ENCODE results near the gene ZIK1. TPM values are rescaled to one million over a fixed set of nuclear protein-coding genes. Genes with fewer than 3 reads are reported as not detected.

The ZIK1 gene
- total and polyA plus RNA-seq, 9 of the 15 experiments (the other 6 are each of a cell fraction or from before 2014, with no cell fraction given) = 0.03 to 0.42 (median 0.15) TPM; not detected in 1

GRCh38 chr19:57599761-57600383, 15.9 kb downstream of the ZIK1 start, which contains the start of gene ZNF530 (continued):
- TF ChIP-seq, protein P1, sequence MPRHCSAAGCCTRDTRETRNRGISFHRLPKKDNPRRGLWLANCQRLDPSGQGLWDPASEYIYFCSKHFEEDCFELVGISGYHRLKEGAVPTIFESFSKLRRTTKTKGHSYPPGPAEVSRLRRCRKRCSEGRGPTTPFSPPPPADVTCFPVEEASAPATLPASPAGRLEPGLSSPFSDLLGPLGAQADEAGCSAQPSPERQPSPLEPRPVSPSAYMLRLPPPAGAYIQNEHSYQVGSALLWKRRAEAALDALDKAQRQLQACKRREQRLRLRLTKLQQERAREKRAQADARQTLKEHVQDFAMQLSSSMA (CRISPR knock-in tag; IDR thresholded peaks at IDR 0.05) = no peak
- TF ChIP-seq ZNF146 (CRISPR knock-in tag; IDR thresholded peaks at IDR 0.05; ENCODE audit: unreplicated experiment) (no peak), BMI1 (IDR thresholded peaks at IDR 0.05; ENCODE audit: low read length) (no peak), TGIF2 (CRISPR knock-in tag; IDR thresholded peaks at IDR 0.05) (no peak), PHB2 (IDR thresholded peaks at IDR 0.05; ENCODE audit: low read depth) (no peak), CHD1 (IDR thresholded peaks at IDR 0.05; ENCODE audit: low read length) (no peak), GATAD2A (IDR thresholded peaks at IDR 0.05) (no peak), HNRNPLL (IDR thresholded peaks at IDR 0.05; ENCODE audit: low read depth, low read length, poor library complexity, severe bottlenecking) (no peak)
- TF ChIP-seq, protein P2, sequence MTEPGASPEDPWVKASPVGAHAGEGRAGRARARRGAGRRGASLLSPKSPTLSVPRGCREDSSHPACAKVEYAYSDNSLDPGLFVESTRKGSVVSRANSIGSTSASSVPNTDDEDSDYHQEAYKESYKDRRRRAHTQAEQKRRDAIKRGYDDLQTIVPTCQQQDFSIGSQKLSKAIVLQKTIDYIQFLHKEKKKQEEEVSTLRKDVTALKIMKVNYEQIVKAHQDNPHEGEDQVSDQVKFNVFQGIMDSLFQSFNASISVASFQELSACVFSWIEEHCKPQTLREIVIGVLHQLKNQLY (CRISPR knock-in tag; conservative IDR thresholded peaks at IDR 0.05) = no peak

- CTCF ChIA-PET (ENCODE audit: low intra/inter-chr PET ratio) = no interaction called here
- TF ChIP-seq JUNB (CRISPR knock-in tag; conservative IDR thresholded peaks at IDR 0.05) (no peak), PPARD (CRISPR knock-in tag; IDR thresholded peaks at IDR 0.05) (no peak), ZNF75A (CRISPR knock-in tag; IDR thresholded peaks at IDR 0.05) (peak; percentile 77; the same call in 1 of the 2 replicates), PCBP1 (IDR thresholded peaks at IDR 0.05; ENCODE audit: low read depth, low read length, poor library complexity, severe bottlenecking) (no peak), PTTG1 (tag; IDR thresholded peaks at IDR 0.05; ENCODE audit: low read depth) (no peak)
- DNase-seq (ENCODE audit: extremely low read depth in 1 of 4, low spot score in 3 of 4) (no peak), ATAC-seq (no peak), FAIRE-seq (no peak)
- no peaks in the 10 kb centered on the region for H4K20me1 ChIP-seq (replicated peaks; ENCODE audit: control insufficient read depth, insufficient read depth, low read length)
- no peak overlapping the region for H3K4me3 ChIP-seq
- intact Hi-C loops (cut with micrococcal nuclease) (no loop called here), in situ Hi-C loops (cut with MboI) (no loop called here)
- H3K9ac ChIP-seq (ENCODE audit: insufficient read depth in 1 of 2, low read depth in 2 of 2, low read length in 2 of 2) = no peak overlapping the region
- no peaks in the 10 kb centered on the region for H3K79me2 ChIP-seq (ENCODE audit: control insufficient read depth, insufficient read depth, low read length)
- H2AFZ ChIP-seq (ENCODE audit: low read depth, low read length) = no peak overlapping the region
- no peak overlapping the region for H3K27ac ChIP-seq (ENCODE audit: extremely low read depth, low read depth, low read length)
- H3K9me3 ChIP-seq (replicated peaks; ENCODE audit: control insufficient read depth, insufficient read depth, low read depth, low read length) = peaks cover 12% of the 10 kb centered on the region
- H3K4me2 ChIP-seq (ENCODE audit: insufficient read depth, low read length) = no peak overlapping the region
- H3K36me3 ChIP-seq (ENCODE audit: control insufficient read depth, insufficient read depth, low read length) = peaks cover 21% of the 10 kb centered on the region; the same call in 2 of the 3 replicates
- BruUV-seq (replicated peaks) = no TSS peak
- H3K27me3 ChIP-seq (ENCODE audit: control insufficient read depth in 2 of 2, insufficient read depth in 2 of 2, low read length in 2 of 2) = no peaks in the 10 kb centered on the region
- H3K4me1 ChIP-seq (replicated peaks in 1 of 2; ENCODE audit: control insufficient read depth in 2 of 2, insufficient read depth in 2 of 2, low read length in 2 of 2) = no peaks in the 10 kb centered on the region
- WGBS (ENCODE audit: insufficient coverage, low coverage, missing lambda C conversion rate) = 14% methylated on average over 5 of the region's 5 CpGs
- no peaks in the 10 kb centered on the region for H3K9me1 ChIP-seq (ENCODE audit: control insufficient read depth, insufficient read depth, low read length)
- POLR2A ChIA-PET = no interaction called here
Measured at GRCh38 chr19:57606931-57607330, 23.0 kb downstream of the ZIK1 start.

Data from K562 (cell line).